Activated CD8-positive, alpha-beta memory T cell treated with anti-CD3 and anti-CD28 coated beads for 48 hours (primary cell): ENCODE results near the gene TMBIM4.
"Not testable (repeated sequence)": the region's sequence is repeated elsewhere in the genome, so short reads cannot be mapped to it uniquely, and the experiment has no call there.

Experiments
- DNase-seq, 3 experiments: peaks; one replicate each; pipeline ENCODE4 v3.0.0-alpha.2; 2020; ENCODE audit warnings: low read depth in 2 of 3, low spot score in 2 of 3

The TMBIM4 gene

GRCh38 chr12:66169221-66170170 lies at the start of gene TMBIM4:
Gene TMBIM4 (minus strand): TSS chr12:66169996. CDS start chr12:66169951, 45 bp downstream.
- peak; percentile 68 to 77 (median 76) for DNase-seq

DNA sequence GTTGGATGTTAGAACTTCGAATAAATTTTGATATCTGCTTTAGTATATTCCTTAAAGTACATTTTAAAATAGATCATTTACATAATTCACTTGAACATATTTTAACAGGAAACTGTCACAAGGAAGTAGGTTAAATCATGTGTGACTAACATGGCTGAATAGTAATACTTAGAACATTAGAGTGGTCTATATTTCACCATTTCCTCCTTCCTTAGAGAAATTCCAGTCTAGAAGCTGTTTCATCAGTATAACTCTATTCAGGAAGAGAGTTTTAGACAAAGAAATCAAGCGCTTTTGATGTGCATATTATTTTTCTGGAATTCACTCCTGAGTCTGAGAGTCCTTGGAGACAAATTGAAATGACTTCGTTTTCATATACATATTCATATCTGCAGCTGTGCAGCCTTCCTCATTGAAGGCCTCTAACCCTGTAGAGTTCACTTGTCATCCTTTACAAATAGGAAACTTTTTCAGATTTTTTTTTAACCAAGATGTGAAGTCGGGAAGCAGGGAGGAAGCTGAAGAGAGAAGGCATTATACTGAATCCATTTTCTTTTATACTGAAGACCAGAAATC lies 47.6 kb upstream of the TMBIM4 start:
- no peak for DNase-seq

DNA sequence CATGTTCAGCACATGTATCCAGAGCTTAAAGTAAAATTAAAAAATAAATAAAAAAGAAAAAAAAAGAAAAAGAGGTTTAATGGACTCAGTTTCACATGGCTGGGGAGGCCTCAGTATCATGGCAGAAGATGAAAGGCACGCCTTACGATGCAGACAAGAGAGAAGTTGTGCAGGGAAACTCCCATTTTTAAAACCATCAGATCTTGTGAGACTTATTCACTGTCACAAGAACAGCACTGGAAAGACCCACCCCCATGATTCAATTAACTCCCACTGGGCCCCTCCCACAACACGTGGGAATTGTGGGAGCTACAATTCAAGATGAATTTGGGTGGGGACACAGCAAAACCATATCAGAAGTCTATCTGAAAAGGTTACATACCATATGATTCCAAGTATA lies 43.2 kb upstream of the TMBIM4 start:
- DNase-seq: not testable (repeated sequence)

DNA sequence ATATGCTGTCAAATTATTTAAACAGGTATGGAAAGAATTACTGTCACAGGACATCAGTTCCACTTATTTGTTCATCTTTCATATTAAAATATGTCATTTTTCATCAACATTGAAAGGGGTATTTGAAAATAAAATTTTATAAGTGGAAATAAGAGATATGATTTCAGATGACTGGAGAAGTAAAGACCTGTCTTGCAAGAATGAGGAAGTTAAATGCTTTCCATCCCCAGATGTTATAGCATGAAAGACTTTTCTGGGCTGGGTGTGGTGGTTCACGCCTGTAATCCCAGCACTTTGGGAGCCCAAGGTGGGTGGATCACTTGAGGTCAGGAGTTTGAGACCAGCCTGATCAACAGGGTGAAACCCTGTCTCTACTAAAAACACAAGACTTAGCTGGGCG lies 41.8 kb upstream of the TMBIM4 start:
- not testable (repeated sequence) for DNase-seq

DNA sequence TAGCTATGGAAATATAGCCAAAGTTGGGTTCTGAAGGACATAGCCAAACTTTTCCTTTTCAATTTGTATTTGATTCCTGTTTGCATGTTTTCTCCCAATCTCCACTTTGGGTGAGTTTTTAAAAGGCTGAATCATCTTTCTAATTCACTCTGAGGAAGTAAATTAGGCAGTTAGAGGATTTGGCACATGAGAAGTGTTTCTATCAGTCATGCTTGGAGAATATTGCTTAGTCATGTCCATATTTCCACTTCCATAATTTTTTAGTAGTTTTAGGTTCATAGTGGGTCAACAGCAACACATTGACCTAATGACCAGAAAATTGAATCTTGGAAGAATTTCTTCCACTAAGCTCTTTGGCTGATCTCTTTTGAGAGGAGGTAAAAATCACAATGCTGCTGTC lies 41.0 kb upstream of the TMBIM4 start:
- no peak for DNase-seq

DNA sequence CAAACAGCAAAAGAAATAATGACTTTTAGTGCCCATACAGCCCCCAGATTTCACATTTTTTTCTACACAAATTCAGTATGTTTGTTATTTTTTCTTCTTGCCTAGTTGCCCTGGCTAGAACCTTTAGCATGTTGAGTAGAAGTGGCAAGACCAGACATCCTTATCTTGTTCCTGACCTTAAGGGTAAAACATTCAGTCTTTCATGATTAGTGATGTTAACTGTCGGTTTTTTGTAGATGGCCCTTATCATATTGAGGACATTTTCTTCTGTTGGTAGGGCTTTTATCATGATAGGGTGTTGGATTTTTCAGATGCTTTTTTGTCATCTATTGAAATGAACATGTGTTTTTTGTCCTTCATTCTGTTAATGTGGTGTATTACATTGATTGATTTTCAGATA lies 36.3 kb upstream of the TMBIM4 start:
- DNase-seq: no peak

DNA sequence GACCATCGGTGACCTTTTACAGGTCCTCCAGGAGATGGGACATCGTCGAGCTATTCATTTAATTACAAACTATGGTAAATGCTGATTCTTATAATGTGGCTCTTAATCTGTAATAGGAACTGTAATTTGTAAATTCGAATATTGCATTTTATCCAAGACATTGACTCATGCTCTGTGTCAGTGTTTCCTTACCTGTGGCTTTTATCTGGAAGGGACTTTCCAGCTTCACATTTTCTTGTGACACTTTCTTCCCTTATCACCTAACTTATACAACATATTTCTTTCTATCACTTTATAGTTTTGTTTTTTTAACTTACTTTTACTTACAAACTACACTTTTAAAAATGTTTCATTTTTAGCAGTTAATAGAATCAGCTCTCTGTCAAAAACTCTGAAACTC lies 34.0 kb upstream of the TMBIM4 start:
- DNase-seq: no peak

- no peak for DNase-seq
Measured at GRCh38 chr12:66199831-66200509, 30.2 kb upstream of the TMBIM4 start.

DNA sequence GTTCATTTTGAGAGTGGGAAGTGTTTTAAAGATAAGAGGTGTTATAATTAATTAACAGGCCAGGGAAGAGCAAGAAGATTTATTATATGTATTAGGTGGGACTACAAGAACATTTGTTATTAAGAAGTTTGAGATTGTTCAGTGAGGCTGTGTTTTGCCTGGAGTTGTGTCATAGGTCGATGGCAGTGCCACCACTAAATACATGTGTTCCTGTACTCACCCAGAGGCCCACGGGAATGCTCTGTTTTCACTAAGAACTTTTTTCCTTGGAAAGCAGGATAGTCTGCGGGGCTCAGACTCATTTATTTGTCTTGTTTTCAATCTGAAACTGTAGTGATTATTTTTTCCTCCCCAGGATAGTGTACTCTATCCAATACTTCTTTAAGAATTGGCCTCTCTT lies 29.3 kb upstream of the TMBIM4 start:
- DNase-seq: no peak

- no peak for DNase-seq
Measured at GRCh38 chr12:66197495-66197921, 27.7 kb upstream of the TMBIM4 start.

DNA sequence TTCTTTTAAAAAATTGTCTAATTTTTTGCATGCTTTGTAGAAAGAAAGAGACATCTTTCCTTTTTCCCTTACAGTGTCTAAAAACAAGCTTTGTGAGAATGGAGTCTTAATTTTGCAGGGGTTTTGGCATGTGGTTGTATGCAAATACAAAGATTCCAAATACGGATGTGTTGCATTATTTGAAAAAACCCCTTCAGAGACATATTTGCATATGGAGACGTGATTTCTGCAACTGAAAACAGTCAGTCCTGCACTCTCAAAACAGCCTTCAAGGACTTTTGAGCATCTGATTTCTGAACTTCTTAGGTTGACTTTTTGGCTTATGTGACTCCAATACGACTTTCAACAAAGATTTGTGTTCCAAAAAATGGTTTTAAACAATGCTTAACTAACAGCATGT lies 27.0 kb upstream of the TMBIM4 start:
- no peak for DNase-seq

GRCh38 chr12:66195242-66195641 lies 25.4 kb upstream of the TMBIM4 start:
- DNase-seq: no peak

DNA sequence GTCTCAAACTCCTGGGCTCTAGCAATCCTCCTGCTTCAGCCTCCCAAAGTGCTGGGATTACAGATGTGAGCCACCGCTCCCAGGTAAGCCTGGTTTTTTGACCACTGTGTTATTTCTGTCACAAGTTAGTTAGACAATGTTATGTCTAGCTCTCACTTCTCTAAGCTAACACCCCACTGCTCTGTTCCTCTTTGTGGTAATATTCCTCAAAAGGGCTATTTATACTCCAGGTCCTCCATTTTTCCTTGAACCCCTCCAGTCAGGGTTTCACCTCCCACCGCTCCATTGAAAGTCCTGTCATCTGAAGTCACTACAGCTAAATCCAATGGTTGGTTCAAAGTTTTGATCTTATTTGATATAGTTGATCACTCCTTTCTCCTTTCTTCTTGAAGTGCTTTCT lies 24.3 kb upstream of the TMBIM4 start:
- DNase-seq: no peak

DNA sequence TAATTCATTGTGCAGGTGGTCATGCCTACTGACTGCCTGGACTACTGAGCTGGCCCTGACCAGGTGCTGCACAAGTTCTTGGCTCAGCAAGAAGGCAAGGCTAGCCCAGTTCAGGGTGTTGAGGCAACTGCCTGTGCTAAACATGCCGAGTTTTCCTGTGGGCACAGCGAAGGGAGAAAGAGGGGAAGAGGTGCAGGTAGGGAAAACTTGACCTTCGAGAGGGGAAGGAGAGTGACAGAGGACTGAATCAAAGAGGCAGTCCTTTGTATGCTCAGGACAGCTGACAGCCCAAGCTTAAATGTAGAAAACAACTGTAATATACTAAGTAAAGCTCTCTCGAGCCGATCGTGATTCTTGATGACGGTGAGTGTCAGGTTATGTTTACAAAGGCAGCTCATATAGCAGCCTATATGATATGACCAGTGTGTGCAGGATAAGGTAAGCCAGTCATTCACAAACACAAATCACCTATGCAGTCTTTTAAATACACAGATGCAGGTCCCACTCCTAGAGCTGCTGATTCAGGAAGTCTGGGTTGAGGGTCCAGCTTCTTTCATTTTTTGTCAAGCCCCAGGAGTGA lies 21.8 kb upstream of the TMBIM4 start:
- DNase-seq: no peak

DNA sequence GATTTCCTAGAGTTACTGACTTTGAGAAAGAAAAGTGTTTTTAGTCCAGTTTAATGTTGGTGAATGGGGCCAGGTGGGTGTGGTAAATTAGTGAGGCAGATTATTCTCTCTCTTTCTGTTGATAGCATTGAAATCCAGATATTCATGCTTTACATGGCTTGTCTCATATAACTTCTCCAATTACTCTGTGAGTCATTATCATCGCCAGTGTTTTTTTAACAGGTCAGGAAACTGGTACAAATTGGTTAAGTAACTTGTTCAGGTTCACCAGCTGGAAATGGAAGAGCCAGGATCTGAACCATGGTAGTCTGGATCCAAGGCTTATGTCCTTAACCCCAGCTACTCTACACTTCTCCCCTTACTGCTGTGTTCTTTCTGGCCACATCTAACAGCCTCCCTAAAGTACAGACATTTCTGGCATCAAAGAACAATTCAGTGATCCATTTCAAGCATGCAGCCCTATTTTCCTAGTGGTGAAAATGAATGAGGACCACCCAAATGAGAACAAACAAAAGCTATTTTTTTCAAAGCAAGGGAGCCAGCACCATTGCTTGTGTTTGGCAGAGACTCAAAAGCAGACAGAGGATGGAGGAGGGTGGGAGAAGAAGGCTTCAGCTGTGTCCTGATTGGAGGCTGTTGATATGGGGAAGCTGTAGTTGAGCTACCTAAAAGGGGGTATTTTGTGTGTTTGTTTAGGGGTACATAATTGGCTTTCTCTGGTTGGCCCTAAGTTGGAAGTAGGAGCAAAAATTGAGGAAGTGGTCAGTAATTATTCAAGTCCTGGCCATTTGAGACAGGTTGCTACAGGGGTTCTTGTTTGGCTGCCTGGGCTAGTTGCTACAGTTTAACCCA lies 20.9 kb upstream of the TMBIM4 start:
- no peak for DNase-seq

DNA sequence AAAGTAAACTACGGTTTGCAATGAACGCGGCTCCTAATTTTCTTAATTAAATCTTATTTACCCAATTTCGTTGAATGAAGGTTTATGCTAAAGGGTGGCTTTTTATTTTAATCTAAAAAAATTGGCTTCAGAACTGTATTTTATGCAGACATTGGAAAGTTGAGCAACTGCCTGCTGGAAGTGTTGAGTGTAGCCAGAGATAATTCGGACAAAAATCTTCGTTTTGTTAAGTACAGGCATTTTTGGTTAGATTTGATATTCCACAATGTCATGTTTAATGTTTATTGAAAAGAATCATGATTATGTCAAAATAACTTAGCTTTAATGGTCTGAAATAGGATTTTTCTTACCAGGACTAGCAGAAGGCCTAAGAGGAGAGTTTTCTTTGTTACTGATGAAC lies 20.1 kb upstream of the TMBIM4 start:
- DNase-seq: no peak

DNA sequence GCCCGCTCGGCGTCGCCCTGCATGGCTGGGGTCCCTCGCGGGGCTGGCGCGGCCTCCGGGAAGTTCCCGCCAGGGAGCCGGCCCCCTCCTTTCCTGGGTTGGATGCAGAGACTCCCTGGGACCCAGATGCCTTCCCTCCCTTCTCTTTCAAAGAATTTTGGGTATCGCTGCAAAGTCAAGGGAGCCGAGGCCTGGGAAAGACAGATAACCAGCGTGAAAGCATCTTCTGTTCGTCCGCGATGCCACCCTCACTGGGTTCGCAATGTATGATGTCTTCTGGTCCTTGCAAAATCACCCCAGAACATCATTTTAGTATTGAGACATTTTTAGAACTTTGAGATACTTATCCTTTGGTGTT lies 19.7 kb upstream of the TMBIM4 start:
- no peak for DNase-seq

DNA sequence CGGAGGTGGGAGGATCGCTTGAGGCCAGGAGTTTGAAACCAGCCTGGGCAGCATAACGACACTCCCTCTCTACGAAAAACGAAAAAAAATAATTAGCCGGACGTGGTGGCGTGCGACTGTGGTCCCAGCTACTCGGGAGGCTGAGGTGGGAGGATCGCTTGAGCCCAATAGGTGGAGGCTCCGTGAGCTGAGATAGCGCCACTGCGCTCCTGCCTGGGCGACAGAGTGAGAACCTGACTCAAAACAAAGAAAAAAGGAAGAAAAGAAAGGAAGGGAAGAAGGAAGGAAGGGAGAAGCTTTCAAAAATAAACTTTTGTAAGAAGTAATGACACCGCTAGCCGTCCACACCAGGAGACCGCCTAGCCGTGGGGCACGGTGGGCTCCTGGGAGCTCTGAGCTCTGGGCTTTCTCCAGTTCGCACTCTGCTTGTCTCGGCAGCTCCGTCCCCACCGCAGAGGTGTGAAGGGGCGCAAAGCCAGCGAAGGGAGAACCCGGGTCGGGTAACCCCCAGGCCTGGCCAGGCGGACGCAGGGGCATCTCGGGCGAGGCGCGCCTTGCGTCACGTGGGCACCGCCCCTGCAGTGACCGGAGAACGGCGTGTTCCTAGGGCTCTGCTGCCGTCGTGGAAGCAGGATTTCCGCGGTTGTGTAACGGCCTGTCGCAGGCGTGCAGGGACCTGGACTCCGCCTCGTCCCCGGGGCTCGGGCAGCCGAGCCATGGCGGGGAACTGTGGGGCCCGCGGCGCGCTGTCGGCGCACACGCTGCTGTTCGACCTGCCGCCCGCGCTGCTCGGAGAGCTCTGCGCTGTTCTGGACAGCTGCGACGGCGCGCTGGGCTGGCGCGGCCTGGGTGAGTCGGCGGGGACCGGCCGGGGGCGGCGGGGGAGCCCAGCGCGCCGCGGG lies 19.0 kb upstream of the TMBIM4 start, which contains the start of gene IRAK3:
TSS of gene IRAK3 (plus strand) at position 631 of the 902 bp plus-strand sequence. CDS start at position 717, 86 bp downstream.
- peak in 1 of 3 experiments; percentile 6 for DNase-seq

DNA sequence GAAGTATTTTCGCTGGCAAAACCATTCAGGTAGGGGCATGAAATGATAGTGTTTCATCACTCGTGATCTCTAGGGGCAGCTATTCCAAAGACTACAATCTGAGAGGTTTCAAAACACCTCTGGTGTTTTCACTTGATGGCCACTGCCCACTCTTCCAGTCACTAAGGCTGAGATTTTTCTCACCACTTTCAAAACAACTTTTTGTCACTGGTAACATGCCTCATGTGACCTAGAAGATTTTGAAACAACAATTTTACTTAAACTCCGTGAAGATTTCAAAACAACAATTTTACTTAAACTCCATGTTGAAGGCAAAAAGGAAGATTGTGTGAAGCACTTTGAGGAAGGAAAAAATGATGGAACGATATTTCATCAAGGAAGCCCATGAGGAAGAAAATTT lies 18.0 kb upstream of the TMBIM4 start:
- no peak for DNase-seq

DNA sequence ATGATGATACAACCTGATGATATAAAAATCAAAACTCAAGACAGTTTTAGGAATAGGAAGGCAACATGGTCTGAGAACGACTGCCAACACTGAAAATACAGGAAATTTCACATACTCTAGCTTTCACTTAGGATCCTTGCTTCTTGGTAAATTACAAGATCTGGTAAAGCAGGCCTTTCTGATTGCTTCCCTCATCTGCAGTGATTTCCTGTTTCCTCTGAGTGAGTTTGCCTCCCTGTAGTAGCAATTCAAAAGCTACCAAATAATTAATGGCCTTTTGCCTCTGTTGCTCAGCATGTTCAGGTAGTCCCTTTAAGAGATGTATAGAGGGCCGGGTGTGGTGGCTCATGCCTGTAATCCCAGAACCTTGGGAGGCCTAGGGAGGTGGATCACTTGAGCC lies 17.2 kb upstream of the TMBIM4 start:
- no peak for DNase-seq
